Measurements from ENCODE around the gene CDK17. TPM values are rescaled to one million over a fixed set of nuclear protein-coding genes. Genes with fewer than 3 reads are reported as not detected.
"Not testable (repeated sequence)": the region's sequence is repeated elsewhere in the genome, so short reads cannot be mapped to it uniquely, and the experiment has no call there.

The CDK17 gene
- polyA plus RNA-seq, 1 donor: 45.7 TPM

DNA sequence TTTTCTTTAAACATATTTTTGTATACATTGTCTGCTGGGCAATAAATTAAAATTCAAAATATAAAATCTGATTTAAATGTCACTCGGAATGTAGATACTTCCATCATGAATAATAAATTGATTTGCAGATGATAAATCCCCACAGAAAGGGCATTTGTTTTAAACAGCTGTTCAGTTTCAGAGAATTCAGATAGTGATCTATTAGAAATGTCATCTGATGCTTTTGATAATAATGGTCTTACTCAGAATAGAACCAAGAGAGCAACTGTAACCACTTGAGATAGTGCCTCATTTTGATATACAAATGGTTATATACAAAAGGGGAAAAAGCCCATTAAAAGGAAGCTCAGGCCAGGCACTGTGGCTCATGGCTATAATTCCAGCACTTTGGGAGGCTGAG is 43.4 kb downstream of the CDK17 start:
- no peak for DNase-seq

DNA sequence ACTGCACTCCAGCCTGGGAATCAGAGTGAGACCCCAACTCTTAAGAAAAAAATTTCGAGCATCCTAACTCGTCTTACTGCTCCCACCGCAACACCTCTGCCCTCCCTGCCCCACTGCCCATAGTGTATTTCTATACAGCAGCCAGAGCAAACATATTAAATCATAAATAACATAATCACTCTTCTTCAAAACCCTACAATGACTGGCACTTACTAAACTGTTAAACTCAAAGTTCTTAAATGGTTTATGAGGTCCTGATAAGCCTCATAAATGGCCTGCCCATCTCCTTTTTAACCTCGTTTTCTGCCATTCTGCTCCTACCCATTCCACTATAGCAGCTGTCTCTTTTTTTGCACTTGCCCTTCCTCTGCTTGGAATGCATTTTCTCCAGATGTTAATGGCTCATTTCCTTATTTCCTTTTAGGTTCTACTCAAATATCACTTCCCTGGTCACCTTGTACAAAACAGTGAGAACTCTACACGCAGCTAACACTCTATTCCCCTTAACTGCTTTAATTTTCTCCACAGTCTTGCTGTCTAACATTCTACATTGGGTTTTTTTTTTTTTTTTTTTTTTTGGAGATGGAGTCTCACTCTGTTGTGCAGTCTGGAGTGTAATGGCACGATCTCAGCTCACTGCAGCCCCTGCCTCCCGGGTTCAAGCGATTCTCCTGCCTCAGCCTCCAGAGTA is 45.2 kb downstream of the CDK17 start:
- DNase-seq: no peak

DNA sequence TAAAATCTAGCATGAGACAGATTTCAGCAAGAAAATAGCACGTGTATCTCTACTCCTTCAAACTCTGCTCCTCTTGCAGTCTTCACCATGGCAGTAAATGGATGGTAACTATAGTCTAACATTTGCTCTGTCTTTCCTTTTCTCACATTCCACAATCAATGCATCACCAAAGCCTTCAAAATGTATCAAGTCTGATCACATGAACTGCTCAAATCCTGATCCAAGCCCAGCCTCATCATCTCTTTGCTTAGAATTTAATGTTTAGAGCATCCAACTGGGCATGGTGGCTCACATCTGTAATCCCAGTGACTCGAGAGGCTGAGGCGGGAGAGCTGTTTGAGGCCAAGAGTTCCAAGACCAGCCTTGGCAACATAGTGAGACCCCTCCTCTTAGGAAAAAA is 45.9 kb downstream of the CDK17 start:
- no peak for DNase-seq

DNA sequence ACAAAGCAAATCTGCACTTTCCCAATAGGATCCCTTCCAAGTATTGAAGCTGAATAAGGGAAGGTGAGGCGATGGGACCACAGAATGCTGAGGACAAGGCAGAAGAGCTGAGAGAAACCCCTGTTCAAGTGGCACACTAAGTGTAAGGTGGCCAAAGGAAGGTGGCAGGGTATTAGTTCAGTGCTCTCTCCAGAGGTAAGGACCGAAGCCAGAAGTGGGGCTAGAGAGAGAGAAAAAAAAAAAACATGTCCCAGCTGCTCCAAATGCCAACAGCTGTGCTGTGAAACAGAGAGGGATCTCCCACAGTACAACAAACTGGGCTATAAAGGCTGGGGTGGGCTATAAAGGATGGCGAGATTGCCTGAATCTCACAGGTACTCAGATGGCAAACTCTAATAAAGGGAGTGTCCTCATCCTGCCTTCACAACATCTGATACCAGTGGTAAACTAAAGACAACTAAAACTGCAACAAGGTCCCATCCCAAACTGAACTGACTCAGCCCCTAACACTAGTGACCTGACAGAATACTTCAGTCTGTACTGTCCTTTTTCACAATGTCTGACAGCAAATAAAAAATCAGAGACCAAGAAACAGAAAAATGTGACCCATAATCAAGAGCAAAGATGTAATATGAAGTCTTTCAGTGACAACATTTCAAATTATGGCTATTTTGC is 47.9 kb downstream of the CDK17 start:
- DNase-seq: no peak

DNA sequence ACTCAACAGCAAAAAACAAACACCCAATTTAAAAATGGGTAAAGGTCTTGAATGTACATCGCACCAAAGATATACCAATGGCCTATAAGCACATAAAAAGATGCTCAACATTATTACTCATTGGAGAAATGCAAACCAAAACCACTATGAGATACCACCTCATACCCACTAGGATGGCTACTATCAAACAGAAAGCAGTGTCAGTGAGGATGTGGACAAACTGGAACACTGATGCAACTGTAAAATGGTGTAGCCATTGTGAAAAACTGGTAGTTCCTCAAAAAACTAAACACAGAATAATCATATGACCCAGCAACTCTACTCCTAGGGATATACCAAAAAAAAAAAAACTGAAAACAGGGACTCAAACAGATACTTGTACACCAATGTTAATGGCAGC is 49.3 kb downstream of the CDK17 start:
- DNase-seq: no peak

DNA sequence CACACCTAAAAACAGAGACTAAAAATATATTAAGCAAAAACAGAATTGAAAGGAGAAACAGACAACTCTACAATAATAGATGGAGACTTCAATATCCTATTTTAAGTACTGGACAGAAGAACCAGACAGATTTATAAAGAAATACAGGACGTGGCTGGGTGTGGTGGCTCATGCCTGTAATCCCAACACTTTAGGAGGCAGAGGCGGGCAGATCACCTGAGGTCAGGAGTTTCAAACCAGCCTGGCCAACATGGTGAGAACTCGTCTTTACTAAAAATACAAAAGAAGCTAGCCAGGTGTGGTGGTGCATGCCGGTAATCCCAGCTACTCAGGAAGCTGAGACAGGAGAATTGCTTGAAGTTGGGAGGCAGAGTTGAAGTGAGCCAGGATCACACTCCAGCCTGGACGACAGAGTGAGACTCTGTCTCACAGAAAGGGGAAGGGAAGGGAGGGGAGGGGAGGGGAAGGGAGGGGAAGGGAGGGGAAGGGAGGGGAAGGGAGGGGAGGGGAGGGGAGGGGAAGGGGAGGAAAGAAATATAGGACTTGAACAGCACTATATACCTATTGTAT is 53.0 kb downstream of the CDK17 start:
- no peak for DNase-seq

DNA sequence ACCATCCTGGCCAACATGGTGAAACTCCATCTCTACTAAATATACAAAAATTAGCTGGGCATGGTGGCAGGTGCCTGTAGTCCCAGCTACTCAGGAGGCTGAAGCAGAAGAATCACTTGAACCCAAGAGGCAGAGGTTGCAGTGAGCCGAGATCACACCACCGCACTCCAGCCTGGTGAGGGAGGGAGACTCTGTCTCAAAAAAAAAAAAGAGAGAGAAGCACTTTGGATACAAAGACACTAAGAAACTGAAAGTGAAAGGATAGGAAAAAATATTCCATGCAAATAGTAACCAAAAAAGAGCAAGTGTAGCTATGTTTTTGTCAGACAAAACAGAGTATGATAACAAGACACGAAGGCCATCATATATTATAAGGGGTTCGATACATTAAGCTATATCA is 53.5 kb downstream of the CDK17 start:
- not testable (repeated sequence) for DNase-seq

DNA sequence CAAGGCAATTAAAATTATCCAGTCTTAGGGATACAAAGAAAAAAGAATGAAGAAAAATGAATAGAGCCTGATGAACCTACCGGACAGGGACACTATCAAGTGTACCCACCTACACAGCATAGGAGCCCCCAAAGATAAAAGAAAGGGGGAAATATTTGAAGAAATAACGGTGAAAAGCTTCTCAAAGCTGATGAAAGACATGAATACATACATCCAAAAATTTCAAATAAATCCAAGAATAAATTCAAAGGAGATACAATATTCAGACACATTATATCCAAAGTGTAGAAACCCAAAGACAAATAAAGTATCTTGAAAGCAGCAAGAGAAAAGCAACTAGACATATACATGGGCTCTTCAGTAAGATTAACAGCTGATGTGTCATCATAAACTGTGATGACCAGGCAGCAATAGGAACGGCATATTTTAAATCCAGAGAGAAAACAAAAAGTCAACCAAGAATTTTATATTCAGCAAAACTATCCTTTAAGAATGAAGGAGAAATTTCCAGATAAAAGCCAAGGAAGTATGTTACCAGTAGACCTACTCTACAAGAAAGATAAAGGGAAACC is 56.0 kb downstream of the CDK17 start:
- no peak for DNase-seq

DNA sequence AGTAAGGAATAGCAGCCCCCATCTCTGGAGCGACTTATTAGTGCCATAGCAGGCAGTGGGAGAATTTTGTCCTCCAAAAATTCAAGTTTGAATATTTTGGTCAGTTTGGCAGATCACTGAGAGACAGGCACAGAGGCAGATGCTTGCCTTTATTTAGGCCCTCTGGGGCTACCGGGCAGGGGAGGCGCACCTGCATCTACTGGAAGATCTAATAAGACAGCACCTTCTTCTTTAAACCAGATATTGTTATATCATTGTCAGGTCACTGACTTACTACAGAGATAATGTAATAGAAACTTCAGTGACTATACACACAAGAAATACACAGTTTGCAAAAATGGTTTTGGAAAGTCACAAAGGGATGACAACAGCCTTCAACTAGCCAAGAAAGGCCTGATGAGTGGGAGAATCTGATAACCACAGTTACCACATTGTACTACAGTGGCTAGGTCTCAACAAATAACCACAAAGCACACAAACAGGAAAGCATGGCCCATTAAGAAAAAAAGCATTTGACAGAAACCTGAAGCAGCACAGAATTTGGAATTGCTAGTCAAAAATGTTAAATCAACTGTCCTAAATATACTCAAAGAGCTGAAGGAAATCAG is 56.8 kb downstream of the CDK17 start:
- no peak for DNase-seq

DNA sequence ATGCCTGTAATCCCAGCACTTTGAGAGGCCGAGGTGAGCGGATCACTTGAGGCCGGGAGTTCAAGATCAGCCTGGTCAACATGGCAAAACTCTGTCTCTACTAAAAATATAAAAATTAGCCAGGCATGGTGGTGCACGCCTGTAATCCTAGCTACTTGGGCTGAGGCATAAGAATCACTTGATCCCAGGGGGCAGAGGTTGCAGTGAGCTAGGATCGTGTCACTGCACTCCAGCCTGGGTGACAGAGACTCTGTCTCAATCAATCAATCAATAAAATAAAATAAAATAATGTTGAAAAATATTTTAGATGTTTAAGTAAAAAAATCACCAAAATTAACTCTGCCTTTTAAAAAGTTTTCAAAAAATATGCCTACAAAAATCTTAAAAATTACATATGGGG is 60.6 kb downstream of the CDK17 start:
- not testable (repeated sequence) for DNase-seq

DNA sequence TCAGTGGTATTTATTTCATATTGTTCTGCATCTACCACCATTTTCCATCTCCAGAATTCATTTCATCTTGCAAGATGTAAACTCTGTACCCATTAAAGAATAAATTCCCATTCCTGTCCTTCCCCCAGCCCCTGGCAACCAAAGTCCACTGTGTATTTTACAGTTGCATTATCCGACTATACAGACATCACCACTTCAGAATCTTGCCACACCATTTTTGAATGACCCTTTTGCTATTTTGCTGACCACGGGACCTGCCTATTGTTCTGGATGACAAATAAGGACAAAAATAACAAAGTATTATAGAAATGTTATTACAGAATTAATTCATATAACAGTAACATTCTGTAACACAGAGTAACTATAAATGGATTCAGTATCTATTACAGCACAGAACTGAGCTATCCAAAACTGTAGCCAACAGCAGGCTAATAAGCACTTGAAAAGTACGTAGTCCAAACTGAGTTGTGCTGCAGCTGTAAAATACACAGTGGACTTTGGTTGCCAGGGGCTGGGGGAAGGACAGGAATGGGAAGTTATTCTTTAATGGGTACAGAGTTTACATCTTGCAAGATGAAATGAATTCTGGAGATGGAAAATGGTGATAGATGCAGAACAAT is 61.3 kb downstream of the CDK17 start:
- no peak for DNase-seq

DNA sequence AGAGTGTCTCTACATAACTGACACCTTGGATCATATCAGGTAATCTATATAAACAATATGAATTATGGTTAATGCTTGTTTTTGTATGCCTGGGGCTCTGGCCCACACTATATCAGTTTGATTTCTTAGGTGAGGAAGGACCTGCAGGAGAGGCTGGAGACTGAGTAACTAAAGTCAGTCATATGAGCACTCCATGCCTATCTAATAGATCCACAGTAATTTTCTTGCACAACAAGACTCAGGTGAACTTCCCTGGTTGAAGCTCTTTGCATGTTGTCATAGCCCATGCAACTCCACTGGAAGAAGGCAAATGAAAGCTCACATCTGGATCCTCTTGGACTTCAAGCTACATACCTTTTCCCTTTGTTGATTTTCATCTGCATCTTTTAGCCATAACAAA is 62.3 kb downstream of the CDK17 start:
- no peak for DNase-seq

DNA sequence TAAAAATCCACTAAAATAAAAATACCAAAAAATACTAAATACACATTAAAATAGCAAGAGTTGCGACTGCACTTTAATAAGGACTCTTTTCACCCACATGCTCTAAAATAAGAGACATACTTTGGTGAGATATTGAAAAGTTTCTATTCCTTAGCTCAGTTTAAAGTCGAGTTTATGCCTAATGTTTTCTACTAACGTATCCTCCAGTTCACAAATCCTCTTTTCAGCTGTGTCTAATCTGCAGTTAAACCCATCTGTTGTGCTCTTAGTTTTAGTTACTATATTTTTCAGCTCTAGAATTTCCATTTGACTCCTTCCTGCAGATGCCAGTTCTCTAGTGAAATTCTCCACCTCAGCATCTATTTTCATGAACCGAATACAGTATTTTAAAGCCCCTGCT is 63.8 kb downstream of the CDK17 start:
- DNase-seq: no peak

DNA sequence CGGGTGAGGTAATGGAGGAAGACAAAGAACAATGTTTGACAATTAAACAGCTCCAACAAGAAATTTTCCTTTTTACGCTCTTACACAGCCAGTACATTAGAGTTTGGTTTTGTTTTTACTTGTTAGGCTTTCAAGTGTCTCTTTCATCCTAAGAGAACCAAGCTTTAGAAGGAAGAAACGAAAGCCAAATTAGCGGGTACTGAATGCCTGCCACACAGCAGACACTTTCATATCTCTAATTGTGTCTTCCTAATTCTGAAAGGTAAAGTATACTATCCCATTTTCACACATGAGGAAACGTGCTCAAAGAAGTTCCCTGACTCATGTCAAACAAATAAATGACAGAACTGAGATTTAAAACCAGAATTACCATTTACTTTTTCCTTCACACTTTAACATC is 65.0 kb downstream of the CDK17 start:
- DNase-seq: no peak

DNA sequence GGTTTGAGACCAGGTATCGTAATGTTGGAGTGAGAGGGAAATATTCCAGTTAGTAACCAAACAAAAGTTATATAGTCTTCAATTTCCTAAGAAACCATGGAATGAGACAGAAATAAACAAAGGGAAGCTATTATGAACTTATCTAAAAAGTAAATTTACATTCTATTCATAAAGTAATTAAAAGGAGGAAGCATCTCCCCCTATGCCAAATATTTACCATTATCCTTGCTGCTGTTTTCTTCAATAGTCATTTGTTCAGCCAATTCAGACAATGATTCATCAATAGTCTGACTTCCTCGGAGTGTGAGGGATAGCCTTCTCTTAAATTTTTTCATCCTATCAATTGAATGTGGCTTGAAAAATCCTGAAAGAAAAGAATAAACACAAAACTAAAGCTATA is 65.7 kb downstream of the CDK17 start:
- no peak for DNase-seq

DNA sequence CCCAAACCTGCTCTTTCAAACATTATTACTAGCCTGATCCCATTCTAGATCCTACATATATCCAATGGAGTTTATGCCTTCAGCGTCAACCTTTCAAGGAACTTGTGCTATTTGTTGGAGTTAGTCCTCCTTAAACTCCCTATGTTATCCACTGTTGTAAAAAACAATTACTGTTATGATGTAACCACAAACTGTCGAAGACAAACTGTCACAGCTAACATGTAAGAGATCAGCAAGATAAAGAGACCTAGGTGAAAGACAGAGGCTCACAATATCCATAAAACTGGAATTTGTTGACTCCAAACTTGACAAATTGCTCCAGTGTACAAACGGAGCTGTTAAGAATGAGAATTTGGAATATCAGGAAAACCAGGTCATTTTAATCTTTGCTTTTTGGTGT is 70.7 kb downstream of the CDK17 start:
- DNase-seq: no peak

DNA sequence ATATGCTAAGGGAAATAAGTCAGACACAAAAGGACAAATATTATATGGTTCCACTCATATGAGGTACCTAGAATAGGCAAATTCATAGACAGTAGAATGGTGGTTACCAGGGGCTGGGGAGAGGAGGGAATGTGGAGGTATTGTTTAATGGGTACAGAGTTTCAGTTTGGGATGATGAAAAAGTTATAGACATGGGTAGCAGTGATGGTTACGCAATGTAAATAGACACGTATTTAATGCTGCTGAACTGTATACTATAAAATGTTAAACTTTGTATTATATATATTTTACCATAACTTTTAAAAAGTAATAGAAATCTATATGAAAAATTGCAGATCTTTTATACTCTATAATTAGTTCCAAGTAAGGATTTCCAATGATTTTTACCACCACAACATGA is 71.2 kb downstream of the CDK17 start:
- no peak for DNase-seq

DNA sequence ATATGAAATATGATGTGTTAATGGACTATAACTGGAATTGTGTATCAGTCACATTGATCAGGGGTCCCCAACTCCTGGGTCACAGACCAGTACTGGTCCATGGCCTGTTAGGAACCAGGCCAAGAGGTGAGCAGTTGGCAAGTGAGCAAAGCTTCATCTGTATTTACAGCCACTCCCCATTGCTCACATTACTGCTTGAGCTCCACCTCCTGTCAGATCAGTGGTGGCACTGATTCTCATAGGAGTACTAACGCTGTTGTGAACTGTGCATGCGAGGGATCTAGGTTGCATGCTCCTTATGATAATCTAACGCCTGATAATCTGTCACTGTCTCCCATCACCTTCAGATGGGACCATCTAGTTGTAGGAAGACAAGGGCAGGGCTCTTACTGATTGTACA is 72.3 kb downstream of the CDK17 start:
- no peak for DNase-seq

DNA sequence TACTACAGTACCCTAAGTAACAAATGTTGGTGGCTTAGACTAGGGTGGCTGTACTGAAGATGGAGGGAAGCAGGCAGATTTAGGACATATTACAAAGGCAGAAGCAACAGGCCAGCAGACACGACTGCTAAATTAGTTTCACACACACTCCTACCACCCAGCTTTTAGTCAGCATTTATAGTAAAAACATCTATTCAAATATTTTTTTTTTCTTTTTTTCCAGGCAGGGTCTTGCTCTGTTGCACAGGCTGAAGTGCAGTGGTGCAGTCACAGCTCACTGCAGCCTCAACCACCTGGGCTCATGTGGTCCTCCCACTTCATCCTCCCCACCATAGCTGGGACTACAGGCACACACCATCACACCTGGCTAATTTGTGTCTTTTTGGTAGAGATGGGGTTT is 72.9 kb downstream of the CDK17 start:
- no peak for DNase-seq

DNA sequence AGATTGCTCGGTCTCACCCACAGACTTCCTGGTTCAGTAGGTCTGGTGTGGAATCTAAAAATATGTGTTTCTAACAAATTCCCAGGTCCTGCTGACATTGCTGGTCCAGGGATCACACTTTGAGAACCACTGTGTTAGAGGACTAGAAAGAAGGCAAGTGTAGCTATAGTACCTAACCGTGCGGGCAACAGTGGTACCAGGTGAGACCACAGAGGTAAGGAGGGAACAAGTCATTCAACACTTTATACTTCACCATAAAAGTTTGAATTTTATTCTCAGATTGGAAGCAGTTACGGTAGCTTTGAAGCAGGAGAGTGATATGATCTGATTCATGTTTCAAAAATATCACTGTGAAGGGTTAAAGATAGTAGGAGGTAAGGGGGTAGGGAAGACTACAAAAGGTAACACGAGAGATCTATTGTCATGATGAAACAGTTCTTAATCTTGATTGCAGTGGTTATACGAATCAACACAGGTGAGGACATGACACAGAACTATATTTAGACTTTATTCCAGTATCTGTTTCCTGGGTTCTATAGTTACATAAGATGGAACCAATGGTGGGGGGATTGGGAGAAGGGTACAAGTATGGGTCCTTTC is 73.5 kb downstream of the CDK17 start:
- DNase-seq: no peak

DNA sequence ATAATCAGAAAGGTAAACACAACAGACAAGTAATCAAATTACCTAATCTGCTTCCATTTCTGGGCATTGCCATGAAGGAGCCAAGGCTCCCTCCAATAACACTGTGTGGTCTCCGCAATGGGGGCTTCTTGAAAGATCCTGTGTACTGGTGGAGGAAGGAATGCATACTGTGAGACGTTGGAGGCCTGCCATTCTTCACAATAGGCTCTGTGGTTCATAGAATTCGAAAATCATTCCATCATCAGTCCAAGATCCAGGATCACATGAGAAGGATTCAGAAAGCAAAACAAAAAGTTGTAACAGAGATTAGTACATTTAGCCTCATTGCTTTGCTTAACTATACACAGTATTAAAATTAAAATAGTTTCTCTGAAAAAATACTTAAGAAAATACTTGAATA is 76.3 kb downstream of the CDK17 start:
- no peak for DNase-seq

DNA sequence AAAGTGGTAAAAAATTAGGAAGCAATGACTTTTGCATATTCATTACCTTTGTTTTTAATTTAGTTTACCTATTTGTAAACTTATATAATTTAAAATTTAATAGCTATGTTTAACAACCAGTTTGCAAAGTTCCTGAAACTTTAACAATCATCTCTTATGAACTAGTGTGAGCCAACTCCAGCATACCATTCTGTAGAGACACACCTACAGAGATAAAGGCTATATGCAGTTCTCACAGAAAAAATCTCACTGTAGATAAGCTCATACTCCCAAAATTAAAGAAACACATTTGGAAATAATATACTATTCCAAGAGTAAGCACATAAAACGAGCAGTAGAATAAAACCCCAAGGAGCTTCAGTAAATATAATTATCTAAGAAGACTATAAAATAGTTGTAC is 77.5 kb downstream of the CDK17 start:
- no peak for DNase-seq
